ENCODE data around the gene DIS3L2. TPM values are rescaled to one million over a fixed set of nuclear protein-coding genes. Genes with fewer than 3 reads are reported as not detected.

The DIS3L2 gene
- total RNA-seq, 1 donor from 2014 or later: 32.2 TPM

DNA sequence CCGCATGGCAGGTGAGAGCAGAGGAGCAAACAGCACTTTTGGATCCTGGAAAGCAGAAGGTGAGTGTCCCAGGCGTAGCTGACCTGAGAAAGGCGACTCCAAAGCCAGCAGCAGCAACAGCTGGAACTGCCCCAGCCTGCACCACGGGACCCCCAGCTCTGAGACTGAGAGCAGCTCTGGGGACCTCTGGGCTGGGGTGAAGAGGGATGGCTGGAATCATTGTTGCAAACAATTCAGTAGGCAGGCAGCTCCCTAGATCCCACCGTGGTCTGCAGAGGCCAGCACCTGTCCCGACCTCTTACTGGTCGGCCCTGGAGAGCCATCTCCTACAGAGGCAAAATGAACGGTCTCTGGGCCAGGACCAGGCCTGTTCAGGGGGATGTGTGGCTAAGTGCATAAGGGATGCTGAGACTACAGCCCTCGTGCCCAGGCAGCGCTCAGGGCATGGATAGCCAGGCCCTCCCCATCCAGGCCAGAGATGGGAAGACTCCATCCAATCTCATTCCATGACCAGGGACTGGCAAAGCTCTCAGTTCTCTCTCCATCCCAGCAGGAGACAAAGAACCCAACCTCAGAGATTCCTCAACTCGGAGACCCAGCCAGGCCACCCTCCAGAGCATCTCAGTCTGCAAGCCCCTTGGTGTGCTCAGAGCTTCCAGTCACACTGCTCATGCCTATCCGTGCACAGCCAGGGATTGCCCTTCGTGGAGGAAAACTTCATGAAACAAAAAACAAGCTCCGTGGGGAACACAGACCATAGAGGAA is 378.8 kb downstream of the DIS3L2 start:
- TF ChIP-seq POLR2A (IDR thresholded peaks at IDR 0.05): no peak
- TF ChIP-seq, protein P1, sequence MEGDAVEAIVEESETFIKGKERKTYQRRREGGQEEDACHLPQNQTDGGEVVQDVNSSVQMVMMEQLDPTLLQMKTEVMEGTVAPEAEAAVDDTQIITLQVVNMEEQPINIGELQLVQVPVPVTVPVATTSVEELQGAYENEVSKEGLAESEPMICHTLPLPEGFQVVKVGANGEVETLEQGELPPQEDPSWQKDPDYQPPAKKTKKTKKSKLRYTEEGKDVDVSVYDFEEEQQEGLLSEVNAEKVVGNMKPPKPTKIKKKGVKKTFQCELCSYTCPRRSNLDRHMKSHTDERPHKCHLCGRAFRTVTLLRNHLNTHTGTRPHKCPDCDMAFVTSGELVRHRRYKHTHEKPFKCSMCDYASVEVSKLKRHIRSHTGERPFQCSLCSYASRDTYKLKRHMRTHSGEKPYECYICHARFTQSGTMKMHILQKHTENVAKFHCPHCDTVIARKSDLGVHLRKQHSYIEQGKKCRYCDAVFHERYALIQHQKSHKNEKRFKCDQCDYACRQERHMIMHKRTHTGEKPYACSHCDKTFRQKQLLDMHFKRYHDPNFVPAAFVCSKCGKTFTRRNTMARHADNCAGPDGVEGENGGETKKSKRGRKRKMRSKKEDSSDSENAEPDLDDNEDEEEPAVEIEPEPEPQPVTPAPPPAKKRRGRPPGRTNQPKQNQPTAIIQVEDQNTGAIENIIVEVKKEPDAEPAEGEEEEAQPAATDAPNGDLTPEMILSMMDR (IDR thresholded peaks at IDR 0.05): no peak
- TF ChIP-seq POLR2AphosphoS5 (IDR thresholded peaks at IDR 0.05; ENCODE audit: insufficient read depth in 1 of 2, low read depth in 1 of 2): no peak
- H3K27ac ChIP-seq: no peak overlapping the region
- intact Hi-C loops (cut with DNase I): no loop called here
- peaks cover 0 to 7% of the 10 kb centered on the region in 2 donors for H3K36me3 ChIP-seq
- H3K27me3 ChIP-seq: no peaks in the 10 kb centered on the region
- no peak for DNase-seq (ENCODE audit: extremely low spot score in 2 of 2)
- no peaks in the 10 kb centered on the region for H3K9me3 ChIP-seq
- no peaks in the 10 kb centered on the region for H3K4me1 ChIP-seq
- no peak overlapping the region for H3K4me3 ChIP-seq

DNA sequence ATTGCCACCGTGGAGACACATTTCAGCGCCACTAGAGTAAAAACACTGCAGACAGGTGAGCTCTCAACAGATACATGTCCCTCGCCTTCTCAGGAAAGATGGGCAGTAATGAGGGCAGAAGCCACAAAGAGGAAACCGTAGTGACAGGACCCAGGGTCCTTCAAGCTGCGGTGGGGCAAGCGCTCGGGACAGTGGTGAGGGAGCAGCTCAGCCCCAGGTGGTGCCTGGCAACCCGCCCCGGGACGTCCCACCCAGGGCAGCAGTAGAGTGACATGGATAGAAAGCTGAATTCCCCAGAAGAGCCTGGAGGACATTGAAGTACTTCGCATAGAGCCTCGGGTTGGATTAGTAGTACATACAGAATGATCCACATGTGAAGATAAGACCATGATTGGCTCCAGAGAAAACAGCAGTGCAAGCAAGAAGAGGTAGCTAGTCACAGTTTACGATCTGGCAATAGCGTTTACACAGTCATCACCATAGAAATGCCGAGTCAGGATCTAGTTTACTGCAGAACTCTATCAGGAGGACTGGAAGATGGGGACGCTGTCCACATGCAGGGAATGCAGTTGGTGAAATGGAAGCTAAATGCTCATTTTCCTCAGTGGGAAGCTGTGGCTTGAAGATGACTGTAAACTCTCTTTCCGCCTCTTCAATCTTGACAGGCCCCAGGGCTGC is 379.7 kb downstream of the DIS3L2 start:
- H3K4me3 ChIP-seq: no peak overlapping the region
- DNase-seq (ENCODE audit: extremely low spot score in 2 of 2): no peak
- H3K27ac ChIP-seq: no peak overlapping the region
- TF ChIP-seq POLR2A (IDR thresholded peaks at IDR 0.05): no peak
- TF ChIP-seq POLR2AphosphoS5 (IDR thresholded peaks at IDR 0.05; ENCODE audit: insufficient read depth in 1 of 2, low read depth in 1 of 2): no peak
- TF ChIP-seq, protein P1 (IDR thresholded peaks at IDR 0.05): no peak
- H3K4me1 ChIP-seq: no peaks in the 10 kb centered on the region
- intact Hi-C loops (cut with DNase I): no loop called here
- H3K36me3 ChIP-seq: peaks cover 0 to 7% of the 10 kb centered on the region in 2 donors
- H3K27me3 ChIP-seq: no peaks in the 10 kb centered on the region
- H3K9me3 ChIP-seq: no peaks in the 10 kb centered on the region

DNA sequence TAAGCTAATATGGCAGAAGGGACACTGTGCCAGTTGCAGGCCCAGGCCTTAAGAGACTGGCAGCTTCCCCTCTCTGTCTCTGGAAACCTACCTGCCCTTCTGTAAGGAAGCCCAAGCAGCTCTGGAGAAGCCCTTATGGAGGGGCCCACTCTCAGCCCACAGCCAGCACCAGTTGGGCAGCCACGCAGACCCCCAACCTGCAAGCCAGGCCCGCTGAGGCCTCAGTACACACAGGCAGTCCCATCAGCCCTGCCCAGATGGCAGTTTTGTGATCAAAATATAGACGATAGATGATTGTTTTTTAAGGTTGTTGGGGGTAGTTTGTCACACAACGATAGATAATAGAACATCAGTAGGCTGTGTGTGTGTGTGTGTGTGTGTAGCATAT is 380.2 kb downstream of the DIS3L2 start:
- Histone ChIP-seq H3K36me3 (peaks cover 0 to 5% of the 10 kb centered on the region in 2 donors), H3K27ac (no peak overlapping the region), H3K27me3 (no peaks in the 10 kb centered on the region), H3K4me3 (no peak overlapping the region), H3K9me3 (no peaks in the 10 kb centered on the region), H3K4me1 (no peaks in the 10 kb centered on the region)
- no peak for DNase-seq (ENCODE audit: extremely low spot score in 2 of 2)
- intact Hi-C loops (cut with DNase I): no loop called here
- TF ChIP-seq POLR2A (IDR thresholded peaks at IDR 0.05): no peak

DNA sequence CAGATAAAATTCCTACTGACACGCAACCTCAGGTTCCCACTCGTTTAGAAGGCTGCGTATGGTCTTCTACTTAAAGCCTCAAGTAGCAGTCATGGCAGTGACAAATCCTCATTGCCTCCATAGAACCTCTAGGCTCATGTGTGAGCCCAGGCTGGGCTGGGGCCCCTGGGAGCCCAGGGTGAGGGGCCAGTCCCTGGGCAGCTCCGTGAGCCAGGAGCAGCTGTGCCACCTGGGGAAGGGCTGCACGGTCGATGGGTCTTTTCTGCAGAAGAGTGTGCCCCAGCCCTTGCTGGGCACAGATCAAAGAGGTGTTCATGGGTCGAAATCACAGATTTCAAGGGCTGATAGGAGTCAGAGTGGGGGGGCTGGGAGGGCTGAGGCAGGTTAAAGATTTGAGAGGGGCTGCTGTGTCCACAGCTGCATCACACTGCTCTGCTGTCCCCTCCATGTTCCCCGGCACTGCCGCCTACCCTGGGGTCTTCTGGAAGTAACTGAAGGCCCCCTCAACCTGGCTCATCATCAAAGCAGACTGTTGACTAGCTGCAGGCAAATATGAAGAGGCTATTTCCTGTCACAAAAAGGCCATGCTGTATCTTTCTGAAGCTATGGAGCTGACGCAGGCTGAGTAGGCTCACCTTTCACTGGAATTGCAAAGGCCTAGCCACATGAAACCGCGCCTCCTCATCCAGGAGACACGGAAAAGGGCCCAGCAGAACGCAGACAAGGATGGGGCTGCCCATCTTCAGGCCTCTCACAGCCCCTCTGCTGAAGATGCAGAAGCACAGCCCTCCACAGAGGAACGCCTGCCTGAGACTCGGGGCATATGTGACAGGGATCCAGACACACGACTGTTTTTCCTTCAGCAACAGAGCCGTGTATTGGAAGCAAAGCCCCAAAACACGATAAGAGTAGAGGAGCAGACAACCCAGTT is 381.4 kb downstream of the DIS3L2 start:
- intact Hi-C loops (cut with DNase I): no loop called here
- DNase-seq (ENCODE audit: extremely low spot score in 2 of 2): no peak
- no peaks in the 10 kb centered on the region for H3K36me3 ChIP-seq
- H3K4me1 ChIP-seq: no peaks in the 10 kb centered on the region
- no peak overlapping the region for H3K4me3 ChIP-seq
- H3K27ac ChIP-seq: no peak overlapping the region
- TF ChIP-seq, protein P1 (IDR thresholded peaks at IDR 0.05): no peak
- TF ChIP-seq POLR2A (IDR thresholded peaks at IDR 0.05) (no peak), POLR2AphosphoS5 (IDR thresholded peaks at IDR 0.05; ENCODE audit: insufficient read depth in 1 of 2, low read depth in 1 of 2) (no peak)
- no peaks in the 10 kb centered on the region for H3K9me3 ChIP-seq
- H3K27me3 ChIP-seq: no peaks in the 10 kb centered on the region

DNA sequence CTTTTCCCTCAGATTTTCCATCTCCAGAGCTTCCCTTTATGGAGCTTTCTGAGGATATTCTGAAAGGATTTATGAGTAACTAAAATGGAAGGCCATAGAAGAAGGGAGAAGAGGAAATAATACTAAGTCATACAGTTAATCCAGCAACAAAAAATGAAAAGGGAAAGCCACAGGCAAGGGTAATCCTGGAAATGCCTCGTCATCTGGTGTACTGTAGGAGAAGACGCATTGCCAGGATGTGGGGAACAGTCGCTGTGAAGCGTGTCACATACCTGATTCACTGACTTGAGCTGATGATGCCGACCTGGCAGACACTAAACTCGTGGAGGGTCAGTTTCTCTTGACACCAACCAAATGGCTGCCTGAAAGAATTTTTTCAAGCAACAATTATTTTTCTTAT is 382.3 kb downstream of the DIS3L2 start:
- intact Hi-C loops (cut with DNase I): no loop called here
- H3K27ac ChIP-seq: no peak overlapping the region
- no peaks in the 10 kb centered on the region for H3K36me3 ChIP-seq
- no peaks in the 10 kb centered on the region for H3K27me3 ChIP-seq
- H3K4me1 ChIP-seq: no peaks in the 10 kb centered on the region
- H3K9me3 ChIP-seq: no peaks in the 10 kb centered on the region
- TF ChIP-seq POLR2A (IDR thresholded peaks at IDR 0.05) (no peak), POLR2AphosphoS5 (IDR thresholded peaks at IDR 0.05; ENCODE audit: insufficient read depth in 1 of 2, low read depth in 1 of 2) (no peak)
- TF ChIP-seq, protein P1 (IDR thresholded peaks at IDR 0.05): no peak
- no peak overlapping the region for H3K4me3 ChIP-seq
- DNase-seq (ENCODE audit: extremely low spot score in 2 of 2): no peak
